DND-41 (cell line): Measurements from ENCODE around the gene ITSN1.

Experiments
- EZH2 ChIP-seq: IDR thresholded peaks from 3 replicates; pipeline ENCODE4 v1.6.1; 2012; ENCODE audit warnings: borderline replicate concordance, low read depth, mild to moderate bottlenecking, moderate library complexity, low read length, inconsistent platforms; ENCODE audit not compliant: severe bottlenecking
- TF ChIP-seq, protein P1 (sequence below): IDR thresholded peaks from 2 replicates; pipeline ENCODE4 v1.5.1; 2012; ENCODE audit warnings: borderline replicate concordance, low read length, moderate library complexity, mild to moderate bottlenecking; ENCODE audit not compliant: poor library complexity, severe bottlenecking; ENCODE audit errors: extremely low read depth

DNA sequence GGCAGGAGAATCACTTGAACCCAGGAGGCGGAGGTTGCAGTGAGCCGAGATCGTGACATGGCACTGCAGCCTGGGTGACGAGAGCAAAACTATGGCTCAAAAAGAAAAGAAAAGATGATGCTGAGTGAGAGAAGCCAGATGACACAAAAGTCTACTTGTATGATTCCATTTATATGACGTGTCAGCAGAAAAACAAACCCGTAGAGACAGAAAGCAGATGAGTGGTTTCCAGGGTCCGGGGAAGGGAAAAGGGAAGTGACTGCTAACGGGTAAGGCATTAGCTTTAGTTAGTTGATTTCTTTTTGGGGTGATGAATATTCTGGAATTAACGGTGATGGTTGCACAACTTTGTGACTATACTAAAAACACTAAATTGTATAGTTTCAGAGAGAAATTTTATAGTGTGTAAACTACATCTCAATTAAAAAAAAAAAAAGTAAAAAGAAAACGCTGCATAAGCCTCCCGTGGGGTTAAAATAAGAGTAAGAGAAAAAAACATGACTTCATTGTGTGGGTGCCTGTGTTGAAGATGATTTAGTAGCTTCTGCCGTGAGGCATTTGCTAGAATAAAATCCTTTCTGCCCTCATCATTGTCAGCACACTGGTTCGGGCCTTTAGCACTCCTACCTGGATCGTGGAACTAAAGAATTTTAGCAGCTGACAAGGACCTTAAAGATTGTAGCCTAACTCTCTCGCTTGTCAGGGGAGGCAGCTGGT is 298.0 kb downstream of the ITSN1 start:
- TF ChIP-seq, protein P1, sequence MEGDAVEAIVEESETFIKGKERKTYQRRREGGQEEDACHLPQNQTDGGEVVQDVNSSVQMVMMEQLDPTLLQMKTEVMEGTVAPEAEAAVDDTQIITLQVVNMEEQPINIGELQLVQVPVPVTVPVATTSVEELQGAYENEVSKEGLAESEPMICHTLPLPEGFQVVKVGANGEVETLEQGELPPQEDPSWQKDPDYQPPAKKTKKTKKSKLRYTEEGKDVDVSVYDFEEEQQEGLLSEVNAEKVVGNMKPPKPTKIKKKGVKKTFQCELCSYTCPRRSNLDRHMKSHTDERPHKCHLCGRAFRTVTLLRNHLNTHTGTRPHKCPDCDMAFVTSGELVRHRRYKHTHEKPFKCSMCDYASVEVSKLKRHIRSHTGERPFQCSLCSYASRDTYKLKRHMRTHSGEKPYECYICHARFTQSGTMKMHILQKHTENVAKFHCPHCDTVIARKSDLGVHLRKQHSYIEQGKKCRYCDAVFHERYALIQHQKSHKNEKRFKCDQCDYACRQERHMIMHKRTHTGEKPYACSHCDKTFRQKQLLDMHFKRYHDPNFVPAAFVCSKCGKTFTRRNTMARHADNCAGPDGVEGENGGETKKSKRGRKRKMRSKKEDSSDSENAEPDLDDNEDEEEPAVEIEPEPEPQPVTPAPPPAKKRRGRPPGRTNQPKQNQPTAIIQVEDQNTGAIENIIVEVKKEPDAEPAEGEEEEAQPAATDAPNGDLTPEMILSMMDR, result no peak
- no peak for TF ChIP-seq EZH2
